HG03108 (cell line): ENCODE data around the gene ZNF341.
A peak's percentile ranks its signal among the peaks of the same experiment; 100 is the strongest.

Source experiments
- ATAC-seq: cut with Tn5 transposase; IDR thresholded peaks from one replicate; pipeline ENCODE4 v1.9.1; 2021; ENCODE audit warnings: moderate library complexity; ENCODE audit not compliant: unreplicated experiment

The ZNF341 gene

GRCh38 chr20:33765592-33765991 lies 33.8 kb downstream of the ZNF341 start:
- ATAC-seq: no peak

GRCh38 chr20:33766686-33767085 lies 34.9 kb downstream of the ZNF341 start:
- no peak for ATAC-seq

- no peak for ATAC-seq
These were observed 36.0 kb downstream of the ZNF341 start for GRCh38 chr20:33767777-33768138.

GRCh38 chr20:33769043-33769442 lies 37.2 kb downstream of the ZNF341 start:
- no peak for ATAC-seq

GRCh38 chr20:33770005-33770404 lies 38.2 kb downstream of the ZNF341 start:
- ATAC-seq: no peak

- ATAC-seq: no peak
These were observed 40.1 kb downstream of the ZNF341 start for GRCh38 chr20:33771938-33772337.

- no peak for ATAC-seq
These were observed 40.6 kb downstream of the ZNF341 start for GRCh38 chr20:33772439-33772838.

GRCh38 chr20:33773412-33774089 lies 41.8 kb downstream of the ZNF341 start:
- ATAC-seq: peak; percentile 55

GRCh38 chr20:33777816-33778215 lies 46.0 kb downstream of the ZNF341 start:
- ATAC-seq: no peak

- ATAC-seq: no peak
These were observed 49.3 kb downstream of the ZNF341 start for GRCh38 chr20:33781133-33781532.

- no peak for ATAC-seq
These were observed 50.1 kb downstream of the ZNF341 start for GRCh38 chr20:33781945-33782344.

GRCh38 chr20:33783256-33783655 lies 51.5 kb downstream of the ZNF341 start:
- no peak for ATAC-seq

GRCh38 chr20:33783818-33784217 lies 52.0 kb downstream of the ZNF341 start:
- no peak for ATAC-seq

GRCh38 chr20:33784225-33784624 lies 52.4 kb downstream of the ZNF341 start:
- no peak for ATAC-seq

- ATAC-seq: no peak
These were observed 53.7 kb downstream of the ZNF341 start for GRCh38 chr20:33785503-33785902.

- no peak for ATAC-seq
These were observed 55.6 kb downstream of the ZNF341 start for GRCh38 chr20:33787253-33787891.

- ATAC-seq: no peak
These were observed 56.7 kb downstream of the ZNF341 start for GRCh38 chr20:33788351-33789049.

GRCh38 chr20:33789109-33789857 lies 57.5 kb downstream of the ZNF341 start:
- no peak for ATAC-seq

GRCh38 chr20:33789858-33790182 lies 58.0 kb downstream of the ZNF341 start:
- no peak for ATAC-seq

GRCh38 chr20:33790566-33790965 lies 58.8 kb downstream of the ZNF341 start:
- ATAC-seq: no peak

- no peak for ATAC-seq
These were observed 59.2 kb downstream of the ZNF341 start for GRCh38 chr20:33791021-33791420.

- no peak for ATAC-seq
These were observed 59.7 kb downstream of the ZNF341 start for GRCh38 chr20:33791540-33791939.
